ENCODE measurements around the gene CHN1.

DNA sequence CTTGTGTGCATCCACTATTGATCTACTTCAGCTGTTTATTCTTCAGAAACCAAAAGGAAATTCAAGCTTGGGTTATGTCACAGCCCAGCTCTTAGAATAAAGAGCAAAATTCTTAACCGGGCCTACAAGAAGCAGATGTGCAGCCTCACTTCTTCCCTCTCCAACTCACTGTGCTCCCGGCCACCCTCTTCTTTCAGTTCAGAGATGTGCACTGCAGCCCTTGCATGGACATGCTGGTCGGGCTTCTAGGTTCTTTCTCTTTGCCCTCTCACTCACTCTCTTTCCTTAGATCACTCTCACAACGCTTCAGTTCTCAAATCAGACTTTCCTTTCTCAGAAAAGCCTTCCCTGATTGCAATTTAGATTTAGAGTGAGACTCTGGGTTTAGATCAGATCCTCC lies 104.1 kb downstream of the CHN1 start:
- TF ChIP-seq POLR2AphosphoS5 (IDR thresholded peaks at IDR 0.05; ENCODE audit: low read depth, low read length) (no peak), POLR2A (IDR thresholded peaks at IDR 0.05; ENCODE audit: low read depth, low read length) (no peak), SPI1 (IDR thresholded peaks at IDR 0.05; ENCODE audit: low read depth, low read length) (no peak), POU2F2 (IDR thresholded peaks at IDR 0.05; ENCODE audit: low read depth, low read length) (no peak), TAF1 (IDR thresholded peaks at IDR 0.05; ENCODE audit: low read depth, low read length) (no peak), PAX5 (IDR thresholded peaks at IDR 0.05; ENCODE audit: insufficient read depth, low read length, severe bottlenecking) (no peak)

All from GM12891 (cell line).